Stimulated activated CD4-positive, alpha-beta T cell treated with anti-CD3 and anti-CD28 coated beads, Interleukin-12 subunit alpha, Interleukin-12 subunit beta, amount 100 ng/mL, for 24 hours (primary cell): ENCODE data around the gene FSD1.
"Not testable (repeated sequence)": the region's sequence is repeated elsewhere in the genome, so short reads cannot be mapped to it uniquely, and the experiment has no call there.

Experiments used
- DNase-seq, 2 experiments: peaks; one replicate each; pipeline ENCODE4 v3.0.0-alpha.2; 2020; ENCODE audit warnings: low read depth in 2 of 2

The FSD1 gene

GRCh38 chr19:4304538-4305256 is at the start of gene FSD1:
Gene FSD1, plus strand, starts transcription at chr19:4304598. Its CDS starts 149 bp downstream, at chr19:4304747.
- peak; percentile 51 to 77 for DNase-seq

- no peak for DNase-seq
Measured at GRCh38 chr19:4256563-4256962, 47.8 kb upstream of the FSD1 start.

- no peak for DNase-seq
Measured at GRCh38 chr19:4257025-4257424, 47.4 kb upstream of the FSD1 start.

- DNase-seq, result no peak
Measured at GRCh38 chr19:4258181-4258580, 46.2 kb upstream of the FSD1 start.

- DNase-seq, result no peak
Measured at GRCh38 chr19:4260613-4261191, 43.7 kb upstream of the FSD1 start.

DNA sequence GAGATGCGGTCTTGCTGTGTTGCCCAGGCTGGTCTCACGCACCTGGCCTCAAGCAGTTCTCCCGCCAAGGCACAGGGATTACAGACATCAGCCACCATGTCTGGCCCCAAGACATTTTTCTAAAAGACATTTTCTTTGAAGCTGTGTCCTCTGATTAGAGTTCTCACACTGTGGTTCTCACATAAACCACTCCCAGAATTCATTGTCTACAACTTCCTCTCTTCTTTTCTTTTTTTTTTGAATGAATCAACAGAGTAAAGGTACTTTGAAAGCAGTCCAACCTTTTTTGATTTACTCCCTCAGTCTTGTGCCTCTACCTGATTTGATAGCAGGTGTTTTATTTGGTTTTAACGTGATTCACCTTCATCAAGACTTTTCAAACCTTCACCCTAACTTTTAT is 39.6 kb upstream of the FSD1 start:
- no peak for DNase-seq

- no peak for DNase-seq
Measured at GRCh38 chr19:4266253-4267000, 38.0 kb upstream of the FSD1 start.

DNA sequence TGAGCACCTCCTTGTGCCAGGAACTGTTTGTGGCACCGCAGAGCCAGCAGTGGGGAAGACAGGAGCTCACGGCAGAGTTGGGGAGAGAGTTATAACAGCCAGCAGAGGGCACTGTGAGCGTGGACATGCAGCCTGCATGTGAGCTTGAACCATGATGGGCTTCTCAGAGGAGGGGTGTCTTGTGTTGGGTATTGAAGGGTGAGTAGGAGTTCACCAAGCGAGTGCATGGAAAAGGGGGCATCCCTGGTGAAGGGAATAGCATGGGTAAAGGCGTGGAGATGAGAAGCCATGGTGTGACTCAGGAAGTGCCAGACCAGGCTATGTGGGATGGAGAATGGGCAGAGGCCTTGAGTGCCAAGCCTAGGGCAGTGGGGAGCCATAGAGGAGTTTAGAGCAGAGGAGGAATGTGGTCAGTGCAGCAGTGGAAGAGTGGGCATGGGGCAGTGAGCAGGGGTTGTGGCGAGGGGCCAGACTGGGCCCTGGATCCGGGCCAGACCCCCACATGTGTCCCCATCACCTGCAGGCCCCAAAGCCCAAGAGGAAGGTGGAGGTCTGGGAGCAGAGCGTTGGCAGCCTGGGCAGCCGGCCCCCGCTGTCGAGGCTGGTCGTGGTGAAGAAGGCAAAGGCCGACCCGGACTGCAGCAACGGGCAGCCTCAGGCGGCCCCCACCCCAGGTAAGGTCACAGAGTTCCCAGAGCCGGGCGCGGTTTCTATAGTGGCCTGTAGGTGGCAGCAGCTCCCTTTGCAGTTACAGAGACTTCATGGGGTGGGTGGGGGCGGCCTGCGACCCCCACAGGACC is 37.1 kb upstream of the FSD1 start:
- DNase-seq, result peak; percentile 22 to 61

DNA sequence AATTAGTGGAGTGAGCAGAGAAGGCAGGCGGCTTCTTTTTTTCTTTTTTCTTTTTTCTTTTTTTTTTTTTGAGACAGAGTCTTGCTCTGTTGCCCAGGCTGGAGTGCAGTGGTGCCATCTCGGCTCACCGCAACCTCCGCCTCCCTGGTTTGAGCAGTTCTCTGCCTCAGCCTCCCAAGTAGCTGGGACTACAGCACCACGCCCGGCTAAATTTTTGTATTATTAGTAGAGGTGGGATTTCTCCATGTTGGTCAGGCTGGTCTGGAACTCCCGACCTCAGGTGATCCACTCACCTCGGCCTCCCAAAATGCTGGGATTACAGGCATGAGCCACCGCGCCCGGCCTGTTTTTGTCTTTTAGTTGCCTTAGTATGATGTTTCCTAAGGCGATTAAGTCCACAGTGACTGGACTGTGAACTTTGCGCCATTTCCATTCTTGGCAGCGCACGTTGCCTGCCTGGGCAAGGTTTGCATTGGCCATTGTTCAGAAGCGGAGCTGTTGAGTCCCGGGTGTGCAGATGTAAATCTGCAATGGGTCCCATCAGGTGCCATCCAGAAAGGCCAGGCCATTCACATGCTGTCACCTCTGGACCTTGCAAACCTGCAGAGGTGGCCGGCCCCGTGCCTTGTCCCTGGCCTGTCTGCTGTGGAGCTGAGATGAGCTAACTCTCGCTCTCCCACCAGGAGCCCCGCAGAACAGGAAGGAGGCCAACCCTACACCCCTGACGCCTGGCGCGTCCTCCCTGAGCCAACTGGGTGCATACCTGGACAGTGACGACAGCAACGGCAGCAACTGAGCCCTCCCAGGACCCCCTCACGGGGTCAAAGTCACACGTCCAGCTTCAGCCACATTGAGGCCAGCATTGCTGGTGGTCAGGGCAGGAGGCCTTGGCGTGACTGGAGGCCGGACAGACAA is 36.2 kb upstream of the FSD1 start:
- no peak for DNase-seq

GRCh38 chr19:4268816-4269430 is 35.5 kb upstream of the FSD1 start:
- DNase-seq, result no peak

- DNase-seq, result no peak
Measured at GRCh38 chr19:4272894-4273293, 31.5 kb upstream of the FSD1 start.

GRCh38 chr19:4274321-4274686 is 30.1 kb upstream of the FSD1 start:
- not testable (repeated sequence) for DNase-seq

- no peak for DNase-seq
Measured at GRCh38 chr19:4277191-4277696, 27.2 kb upstream of the FSD1 start.

DNA sequence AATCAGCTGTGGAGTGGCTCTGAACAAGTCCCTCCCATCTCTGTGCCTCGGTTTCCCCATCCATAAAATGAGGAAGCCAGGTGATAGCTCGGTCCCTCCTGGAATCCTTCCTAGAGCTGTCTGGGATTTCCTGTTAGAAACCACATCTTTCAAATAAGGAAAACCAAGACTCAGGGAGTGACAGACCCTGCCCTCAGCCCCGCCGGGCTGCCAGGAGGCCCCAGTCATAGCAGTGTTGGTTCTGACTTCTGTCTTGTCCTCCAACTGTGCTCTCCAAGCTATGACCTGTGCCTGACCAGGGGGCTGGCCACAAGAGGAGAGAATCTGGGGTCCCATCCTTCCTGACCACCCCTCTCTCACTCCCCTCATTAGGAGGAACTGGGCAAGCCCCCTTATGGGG is 26.4 kb upstream of the FSD1 start:
- DNase-seq, result no peak

DNA sequence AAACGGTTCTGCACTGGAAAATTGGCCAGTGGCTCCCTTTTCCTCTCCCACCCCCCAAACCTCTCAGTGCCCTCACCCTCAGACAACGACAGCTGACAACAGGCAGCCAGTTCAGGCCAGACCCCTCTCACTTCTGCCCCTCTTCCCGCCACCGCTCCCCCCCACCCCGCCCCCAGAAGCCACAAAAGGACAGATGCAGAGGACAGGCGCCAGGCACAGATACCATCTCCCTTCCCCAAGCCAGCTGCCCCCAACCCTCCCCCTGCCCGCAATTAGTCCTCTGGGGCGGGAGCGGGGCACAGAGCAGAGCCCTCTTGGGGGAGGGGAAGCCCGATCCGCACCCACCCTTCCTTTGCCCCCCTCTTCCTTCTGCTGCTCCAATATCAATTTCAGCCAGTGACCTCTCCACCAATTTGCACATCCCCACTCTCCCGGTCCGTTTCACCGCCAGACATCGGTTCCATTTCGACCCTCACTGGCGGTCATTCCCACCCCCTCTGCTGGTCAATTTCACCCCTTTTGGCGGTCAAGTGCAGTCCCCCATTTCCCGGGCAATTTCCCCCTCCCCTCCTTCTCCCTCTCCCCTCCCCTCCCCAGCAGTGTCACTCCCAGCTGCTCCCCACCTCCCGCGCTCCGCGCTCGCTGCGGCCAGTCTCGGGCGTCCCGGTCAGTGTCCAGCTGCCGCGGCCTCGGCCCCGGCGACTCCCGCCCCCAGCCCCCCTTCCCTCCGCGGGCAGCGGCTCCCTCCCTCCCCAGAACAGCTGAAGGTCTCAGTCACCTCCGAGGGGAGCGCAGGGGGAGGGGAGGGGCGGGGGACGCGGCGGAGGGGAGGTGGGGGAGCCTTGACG is 25.8 kb upstream of the FSD1 start, which contains the start of gene SHD:
TSS of gene SHD (plus strand) at position 848 of the 848 bp plus-strand sequence. CDS start 798 bp downstream, outside the sequence.
- no peak for DNase-seq

DNA sequence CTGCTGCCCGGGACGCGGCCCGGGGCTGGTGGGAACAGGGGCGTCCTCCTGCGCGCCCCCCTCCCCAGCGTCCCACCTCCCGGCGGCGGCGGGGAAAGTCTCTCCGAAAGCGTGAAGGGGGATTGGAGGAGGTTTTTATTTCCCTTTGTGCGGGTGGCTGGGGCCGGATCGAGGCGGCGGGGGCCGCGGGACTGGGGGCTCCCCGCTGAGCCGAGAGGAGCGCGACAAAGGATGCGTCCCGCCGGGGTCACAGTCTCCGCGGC is 25.2 kb upstream of the FSD1 start:
- DNase-seq, result no peak

DNA sequence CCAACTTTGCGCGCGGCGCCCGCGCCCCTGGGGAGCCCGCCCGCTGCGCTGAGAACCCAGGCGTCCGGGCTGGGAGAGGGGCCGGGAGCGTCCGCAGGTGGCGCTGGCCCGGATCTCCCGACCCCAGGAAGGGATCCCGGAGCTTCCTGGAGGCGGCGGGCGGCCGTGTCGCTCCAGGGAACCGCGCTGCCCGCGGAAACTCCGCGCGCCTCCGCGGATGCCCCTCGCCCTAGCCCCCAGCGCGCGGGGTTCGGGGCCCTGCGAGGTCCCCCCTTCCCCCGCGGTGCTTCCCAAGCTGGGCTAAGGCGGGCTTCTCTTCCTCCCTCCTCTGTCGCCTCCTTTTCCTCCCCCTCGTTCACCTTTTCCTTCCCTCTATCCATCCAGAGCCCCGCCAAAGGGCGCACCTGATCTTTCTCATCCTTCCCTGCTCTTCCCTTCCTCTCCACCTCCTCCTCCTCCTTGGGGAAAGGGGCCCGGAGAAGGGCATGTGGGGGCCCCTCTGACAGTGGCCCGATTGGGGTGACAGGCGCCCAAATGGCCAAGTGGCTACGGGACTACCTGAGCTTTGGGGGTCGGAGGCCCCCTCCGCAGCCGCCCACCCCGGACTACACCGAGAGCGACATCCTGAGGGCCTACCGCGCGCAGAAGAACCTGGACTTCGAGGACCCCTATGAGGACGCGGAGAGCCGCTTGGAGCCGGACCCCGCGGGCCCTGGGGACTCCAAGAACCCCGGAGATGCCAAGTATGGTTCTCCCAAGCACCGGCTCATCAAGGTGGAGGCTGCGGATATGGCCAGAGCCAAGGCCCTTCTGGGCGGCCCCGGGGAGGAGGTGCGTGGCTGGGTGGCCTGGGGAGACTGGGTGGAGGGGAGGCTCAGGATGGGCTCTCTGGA is 24.6 kb upstream of the FSD1 start:
- no peak for DNase-seq

GRCh38 chr19:4284176-4284958 is 20.0 kb upstream of the FSD1 start:
- no peak for DNase-seq
